Measurements from ENCODE around the gene CSPG4. TPM values are rescaled to one million over a fixed set of nuclear protein-coding genes. Genes with fewer than 3 reads are reported as not detected.

Gene CSPG4
- total and polyA plus RNA-seq, 9 of the 15 experiments (the other 6 are each of a cell fraction or from before 2014, with no cell fraction given): under 0.01 to 0.07 (median 0.04) TPM; not detected in 5

DNA sequence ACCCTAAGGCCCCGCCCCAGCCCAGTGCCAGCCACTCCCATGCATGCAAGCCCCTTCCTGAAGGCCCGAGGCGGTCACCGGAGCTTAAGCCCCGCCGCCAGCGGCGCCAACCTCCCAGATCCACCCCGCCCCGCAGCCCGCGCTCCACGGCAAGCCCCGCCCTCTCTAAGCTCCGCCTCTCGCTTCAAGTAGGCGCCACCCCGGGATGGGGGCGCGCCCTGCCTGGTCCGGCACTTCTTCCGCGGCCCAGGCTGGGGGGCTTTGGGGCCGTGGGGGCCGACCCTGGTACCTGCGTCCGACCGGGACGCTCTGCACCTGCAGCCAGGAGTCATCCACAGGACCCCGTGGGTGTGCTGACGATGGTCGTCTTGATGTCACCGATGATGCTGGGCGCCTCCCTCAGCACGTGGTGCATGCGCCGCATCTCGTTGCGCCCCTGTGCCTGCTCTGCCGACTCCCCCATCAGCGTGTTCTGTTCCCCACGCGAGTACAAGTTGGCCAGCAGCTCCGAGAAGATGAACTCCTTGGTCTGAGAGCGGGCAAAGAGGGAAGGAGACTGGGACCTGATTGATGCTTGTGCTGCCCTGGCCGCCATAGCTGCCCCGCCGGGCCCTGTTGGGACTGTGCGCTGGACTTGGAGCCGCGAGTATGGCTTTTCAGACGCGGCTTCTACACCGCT lies 26.1 kb upstream of the CSPG4 start (continued):
- TF ChIP-seq, protein P1, sequence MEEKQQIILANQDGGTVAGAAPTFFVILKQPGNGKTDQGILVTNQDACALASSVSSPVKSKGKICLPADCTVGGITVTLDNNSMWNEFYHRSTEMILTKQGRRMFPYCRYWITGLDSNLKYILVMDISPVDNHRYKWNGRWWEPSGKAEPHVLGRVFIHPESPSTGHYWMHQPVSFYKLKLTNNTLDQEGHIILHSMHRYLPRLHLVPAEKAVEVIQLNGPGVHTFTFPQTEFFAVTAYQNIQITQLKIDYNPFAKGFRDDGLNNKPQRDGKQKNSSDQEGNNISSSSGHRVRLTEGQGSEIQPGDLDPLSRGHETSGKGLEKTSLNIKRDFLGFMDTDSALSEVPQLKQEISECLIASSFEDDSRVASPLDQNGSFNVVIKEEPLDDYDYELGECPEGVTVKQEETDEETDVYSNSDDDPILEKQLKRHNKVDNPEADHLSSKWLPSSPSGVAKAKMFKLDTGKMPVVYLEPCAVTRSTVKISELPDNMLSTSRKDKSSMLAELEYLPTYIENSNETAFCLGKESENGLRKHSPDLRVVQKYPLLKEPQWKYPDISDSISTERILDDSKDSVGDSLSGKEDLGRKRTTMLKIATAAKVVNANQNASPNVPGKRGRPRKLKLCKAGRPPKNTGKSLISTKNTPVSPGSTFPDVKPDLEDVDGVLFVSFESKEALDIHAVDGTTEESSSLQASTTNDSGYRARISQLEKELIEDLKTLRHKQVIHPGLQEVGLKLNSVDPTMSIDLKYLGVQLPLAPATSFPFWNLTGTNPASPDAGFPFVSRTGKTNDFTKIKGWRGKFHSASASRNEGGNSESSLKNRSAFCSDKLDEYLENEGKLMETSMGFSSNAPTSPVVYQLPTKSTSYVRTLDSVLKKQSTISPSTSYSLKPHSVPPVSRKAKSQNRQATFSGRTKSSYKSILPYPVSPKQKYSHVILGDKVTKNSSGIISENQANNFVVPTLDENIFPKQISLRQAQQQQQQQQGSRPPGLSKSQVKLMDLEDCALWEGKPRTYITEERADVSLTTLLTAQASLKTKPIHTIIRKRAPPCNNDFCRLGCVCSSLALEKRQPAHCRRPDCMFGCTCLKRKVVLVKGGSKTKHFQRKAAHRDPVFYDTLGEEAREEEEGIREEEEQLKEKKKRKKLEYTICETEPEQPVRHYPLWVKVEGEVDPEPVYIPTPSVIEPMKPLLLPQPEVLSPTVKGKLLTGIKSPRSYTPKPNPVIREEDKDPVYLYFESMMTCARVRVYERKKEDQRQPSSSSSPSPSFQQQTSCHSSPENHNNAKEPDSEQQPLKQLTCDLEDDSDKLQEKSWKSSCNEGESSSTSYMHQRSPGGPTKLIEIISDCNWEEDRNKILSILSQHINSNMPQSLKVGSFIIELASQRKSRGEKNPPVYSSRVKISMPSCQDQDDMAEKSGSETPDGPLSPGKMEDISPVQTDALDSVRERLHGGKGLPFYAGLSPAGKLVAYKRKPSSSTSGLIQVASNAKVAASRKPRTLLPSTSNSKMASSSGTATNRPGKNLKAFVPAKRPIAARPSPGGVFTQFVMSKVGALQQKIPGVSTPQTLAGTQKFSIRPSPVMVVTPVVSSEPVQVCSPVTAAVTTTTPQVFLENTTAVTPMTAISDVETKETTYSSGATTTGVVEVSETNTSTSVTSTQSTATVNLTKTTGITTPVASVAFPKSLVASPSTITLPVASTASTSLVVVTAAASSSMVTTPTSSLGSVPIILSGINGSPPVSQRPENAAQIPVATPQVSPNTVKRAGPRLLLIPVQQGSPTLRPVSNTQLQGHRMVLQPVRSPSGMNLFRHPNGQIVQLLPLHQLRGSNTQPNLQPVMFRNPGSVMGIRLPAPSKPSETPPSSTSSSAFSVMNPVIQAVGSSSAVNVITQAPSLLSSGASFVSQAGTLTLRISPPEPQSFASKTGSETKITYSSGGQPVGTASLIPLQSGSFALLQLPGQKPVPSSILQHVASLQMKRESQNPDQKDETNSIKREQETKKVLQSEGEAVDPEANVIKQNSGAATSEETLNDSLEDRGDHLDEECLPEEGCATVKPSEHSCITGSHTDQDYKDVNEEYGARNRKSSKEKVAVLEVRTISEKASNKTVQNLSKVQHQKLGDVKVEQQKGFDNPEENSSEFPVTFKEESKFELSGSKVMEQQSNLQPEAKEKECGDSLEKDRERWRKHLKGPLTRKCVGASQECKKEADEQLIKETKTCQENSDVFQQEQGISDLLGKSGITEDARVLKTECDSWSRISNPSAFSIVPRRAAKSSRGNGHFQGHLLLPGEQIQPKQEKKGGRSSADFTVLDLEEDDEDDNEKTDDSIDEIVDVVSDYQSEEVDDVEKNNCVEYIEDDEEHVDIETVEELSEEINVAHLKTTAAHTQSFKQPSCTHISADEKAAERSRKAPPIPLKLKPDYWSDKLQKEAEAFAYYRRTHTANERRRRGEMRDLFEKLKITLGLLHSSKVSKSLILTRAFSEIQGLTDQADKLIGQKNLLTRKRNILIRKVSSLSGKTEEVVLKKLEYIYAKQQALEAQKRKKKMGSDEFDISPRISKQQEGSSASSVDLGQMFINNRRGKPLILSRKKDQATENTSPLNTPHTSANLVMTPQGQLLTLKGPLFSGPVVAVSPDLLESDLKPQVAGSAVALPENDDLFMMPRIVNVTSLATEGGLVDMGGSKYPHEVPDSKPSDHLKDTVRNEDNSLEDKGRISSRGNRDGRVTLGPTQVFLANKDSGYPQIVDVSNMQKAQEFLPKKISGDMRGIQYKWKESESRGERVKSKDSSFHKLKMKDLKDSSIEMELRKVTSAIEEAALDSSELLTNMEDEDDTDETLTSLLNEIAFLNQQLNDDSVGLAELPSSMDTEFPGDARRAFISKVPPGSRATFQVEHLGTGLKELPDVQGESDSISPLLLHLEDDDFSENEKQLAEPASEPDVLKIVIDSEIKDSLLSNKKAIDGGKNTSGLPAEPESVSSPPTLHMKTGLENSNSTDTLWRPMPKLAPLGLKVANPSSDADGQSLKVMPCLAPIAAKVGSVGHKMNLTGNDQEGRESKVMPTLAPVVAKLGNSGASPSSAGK (IDR thresholded peaks at IDR 0.05): peak; percentile 98
- TF ChIP-seq SMARCA4 (IDR thresholded peaks at IDR 0.05) (no peak), KLF16 (IDR thresholded peaks at IDR 0.05) (no peak), RBFOX2 (IDR thresholded peaks at IDR 0.05; ENCODE audit: low read depth, low read length) (peak; percentile 76), EP400 (IDR thresholded peaks at IDR 0.05) (peak; percentile 90), PML (IDR thresholded peaks at IDR 0.05; ENCODE audit: low read length) (no peak), DMBX1 (CRISPR knock-in tag; IDR thresholded peaks at IDR 0.05; ENCODE audit: borderline replicate concordance) (no peak), RFX7 (CRISPR knock-in tag; IDR thresholded peaks at IDR 0.05) (no peak), ZNF75A (CRISPR knock-in tag; IDR thresholded peaks at IDR 0.05) (no peak), JUNB (CRISPR knock-in tag; conservative IDR thresholded peaks at IDR 0.05) (no peak), ADNP (tag; IDR thresholded peaks at IDR 0.05) (no peak), FOXK2 (conservative IDR thresholded peaks at IDR 0.05 in 1 of 2, IDR thresholded peaks at IDR 0.05 in 1 of 2; ENCODE audit: low read depth in 2 of 2) (peak in 1 of 2 experiments; percentile 43; a peak in 2 of 4 replicates)
